ENCODE data around the gene TTLL11. TPM values are rescaled to one million over a fixed set of nuclear protein-coding genes. Genes with fewer than 3 reads are reported as not detected.
"Not testable (repeated sequence)": the region's sequence is repeated elsewhere in the genome, so short reads cannot be mapped to it uniquely, and the experiment has no call there.

TTLL11 gene
- total RNA-seq, 2 donors from 2014 or later, result 11.7 to 11.9 TPM

- H3K36me3 ChIP-seq, result no peaks in the 10 kb centered on the region
- H3K27ac ChIP-seq, result no peak overlapping the region
- H3K27me3 ChIP-seq (replicated peaks; ENCODE audit: insufficient read depth), result no peaks in the 10 kb centered on the region
- H3K4me3 ChIP-seq, result no peak overlapping the region
- 90% methylated on average over 15 of the region's 15 CpGs for WGBS
- H3K4me1 ChIP-seq (replicated peaks), result no peaks in the 10 kb centered on the region
- DNase-seq (ENCODE audit: low spot score), result no peak
- TF ChIP-seq CTCF (IDR thresholded peaks at IDR 0.05), result no peak
- no peak for TF ChIP-seq POLR2AphosphoS5 (IDR thresholded peaks at IDR 0.05)
- TF ChIP-seq POLR2A (IDR thresholded peaks at IDR 0.05), result no peak
- intact Hi-C loops (cut with DNase I), result no loop called here
- H3K9me3 ChIP-seq, result no peaks in the 10 kb centered on the region
These were observed 22.2 kb downstream of the TTLL11 start for GRCh38 chr9:122070728-122071515.

- H3K4me3 ChIP-seq; intact Hi-C loops (cut with DNase I); H3K9me3 ChIP-seq; DNase-seq (ENCODE audit: low spot score); H3K36me3 ChIP-seq; H3K4me1 ChIP-seq (replicated peaks); H3K27me3 ChIP-seq (replicated peaks; ENCODE audit: insufficient read depth); H3K27ac ChIP-seq: not testable (repeated sequence)
- 93% methylated on average over 1 of the region's 1 CpG for WGBS
These were observed 26.4 kb downstream of the TTLL11 start for GRCh38 chr9:122066680-122067079.

- TF ChIP-seq CTCF (IDR thresholded peaks at IDR 0.05) (no peak), POLR2A (IDR thresholded peaks at IDR 0.05) (no peak), POLR2AphosphoS5 (IDR thresholded peaks at IDR 0.05) (no peak)
- WGBS, result 44% methylated on average over 2 of the region's 2 CpGs
- no peaks in the 10 kb centered on the region for H3K36me3 ChIP-seq
- H3K4me3 ChIP-seq, result no peak overlapping the region
- no peak for DNase-seq (ENCODE audit: low spot score)
- intact Hi-C loops (cut with DNase I), result no loop called here
- H3K9me3 ChIP-seq, result no peaks in the 10 kb centered on the region
- H3K4me1 ChIP-seq (replicated peaks), result no peaks in the 10 kb centered on the region
- no peaks in the 10 kb centered on the region for H3K27me3 ChIP-seq (replicated peaks; ENCODE audit: insufficient read depth)
- no peak overlapping the region for H3K27ac ChIP-seq
These were observed 27.0 kb downstream of the TTLL11 start for GRCh38 chr9:122065923-122066629.

GRCh38 chr9:122060481-122060880, 32.6 kb downstream of the TTLL11 start:
- no peak for DNase-seq (ENCODE audit: low spot score)
- Histone ChIP-seq H3K9me3 (no peaks in the 10 kb centered on the region), H3K36me3 (no peaks in the 10 kb centered on the region), H3K4me3 (no peak overlapping the region), H3K4me1 (replicated peaks) (no peaks in the 10 kb centered on the region), H3K27ac (no peak overlapping the region), H3K27me3 (replicated peaks; ENCODE audit: insufficient read depth) (no peaks in the 10 kb centered on the region)
- 92% methylated on average over 4 of the region's 4 CpGs for WGBS
- no peak for TF ChIP-seq CTCF (IDR thresholded peaks at IDR 0.05)
- TF ChIP-seq POLR2AphosphoS5 (IDR thresholded peaks at IDR 0.05), result no peak
- TF ChIP-seq POLR2A (IDR thresholded peaks at IDR 0.05), result no peak
- intact Hi-C loops (cut with DNase I), result no loop called here

GRCh38 chr9:122059955-122060324, 33.2 kb downstream of the TTLL11 start:
- Histone ChIP-seq H3K36me3 (no peaks in the 10 kb centered on the region), H3K27me3 (replicated peaks; ENCODE audit: insufficient read depth) (no peaks in the 10 kb centered on the region), H3K9me3 (no peaks in the 10 kb centered on the region), H3K4me3 (no peak overlapping the region), H3K27ac (no peak overlapping the region), H3K4me1 (replicated peaks) (no peaks in the 10 kb centered on the region)
- DNase-seq (ENCODE audit: low spot score), result no peak
- intact Hi-C loops (cut with DNase I), result no loop called here
- WGBS, result 100% methylated on average over 1 of the region's 1 CpG
- no peak for TF ChIP-seq CTCF (IDR thresholded peaks at IDR 0.05)
- TF ChIP-seq POLR2A (IDR thresholded peaks at IDR 0.05), result no peak
- no peak for TF ChIP-seq POLR2AphosphoS5 (IDR thresholded peaks at IDR 0.05)

All from prostate gland (tissue), 2 donors.